OCI-LY7 (cell line): ENCODE measurements around the gene OPRM1. TPM values are rescaled to one million over a fixed set of nuclear protein-coding genes. Genes with fewer than 3 reads are reported as not detected.

Experiments used
- BruUV-seq: library from RNA; stranded (reverse); fragments of 400-500 nt; replicated peaks from 2 replicates; lab custom pipeline; 2021; lab: Mats Ljungman, UMichigan
- CTCF ChIA-PET: fragments of 300-600 bp; sonication (Branson Sonifier 250); formaldehyde crosslinking; loops from one replicate; lab custom pipeline; 2022; ENCODE audit warnings: antibody characterized with exemption; ENCODE audit not compliant: unreplicated experiment; lab: Charles Lee
- POLR2A ChIA-PET: fragments of 300-600 bp; sonication (Branson Sonifier 250); formaldehyde crosslinking; loops from one replicate; lab custom pipeline; 2022; ENCODE audit warnings: antibody characterized with exemption; lab: Charles Lee
- DNase-seq: peaks from one replicate; pipeline ENCODE4 v3.0.0-alpha.2; 2015; ENCODE audit warnings: low spot score
- H2AFZ ChIP-seq: fragments of 200-600 bp; sonication (generic), shearing (Covaris generic); 2 replicates; pipeline ENCODE4 v1.6.1; 2014; ENCODE audit warnings: mild to moderate bottlenecking, antibody characterized with exemption, low read length, moderate library complexity
- H3K27ac ChIP-seq: fragments of 200-600 bp; sonication (generic); 2 replicates; pipeline ENCODE4 v1.5.1; 2014; ENCODE audit warnings: mixed run types, low read depth, mild to moderate bottlenecking, moderate library complexity, low read length, inconsistent platforms; ENCODE audit not compliant: poor library complexity, severe bottlenecking
- H3K36me3 ChIP-seq: fragments of 200-600 bp; sonication (generic); 2 replicates; pipeline ENCODE4 v1.6.1; 2014; ENCODE audit warnings: mild to moderate bottlenecking, antibody characterized with exemption, low read length, moderate library complexity, mixed read lengths; ENCODE audit not compliant: insufficient read depth
- H3K4me1 ChIP-seq: fragments of 200-600 bp; sonication (generic); 2 replicates; pipeline ENCODE4 v1.5.1; 2014; ENCODE audit warnings: mild to moderate bottlenecking, low read length; ENCODE audit not compliant: insufficient read depth, poor library complexity, severe bottlenecking
- H3K4me2 ChIP-seq: fragments of 200-600 bp; sonication (generic); 2 replicates; pipeline ENCODE4 v1.6.1; 2014; ENCODE audit warnings: mild to moderate bottlenecking, low read length
- H3K4me3 ChIP-seq: fragments of 200-600 bp; sonication (generic); 2 replicates; pipeline ENCODE4 v1.5.1; 2014; ENCODE audit warnings: mild to moderate bottlenecking, low read depth, low read length; ENCODE audit not compliant: poor library complexity, severe bottlenecking
- H3K79me2 ChIP-seq: fragments of 200-600 bp; sonication (generic); 2 replicates; pipeline ENCODE4 v1.6.1; 2016; ENCODE audit warnings: low read depth, mild to moderate bottlenecking, low read length, moderate library complexity, mixed read lengths; ENCODE audit not compliant: insufficient read depth
- H3K9me2 ChIP-seq: fragments of 200-600 bp; sonication (generic); 2 replicates; pipeline ENCODE4 v1.6.1; 2016; ENCODE audit warnings: mild to moderate bottlenecking, low read length, mixed read lengths; ENCODE audit not compliant: insufficient read depth
- H3K9me3 ChIP-seq: fragments of 200-600 bp; sonication (generic); 2 replicates; pipeline ENCODE4 v1.6.1; 2014; ENCODE audit warnings: mild to moderate bottlenecking, mixed run types, low read length, mixed read lengths
- H4K20me1 ChIP-seq: fragments of 200-600 bp; sonication (generic); 2 replicates; pipeline ENCODE4 v1.6.1; 2014; ENCODE audit warnings: mild to moderate bottlenecking, antibody characterized with exemption, low read length, moderate library complexity, mixed read lengths; ENCODE audit not compliant: insufficient read depth
- EZH2phosphoT487 ChIP-seq: fragments of 200-600 bp; sonication (generic); IDR thresholded peaks from 2 replicates; pipeline ENCODE4 v1.6.1; 2018; ENCODE audit warnings: low read depth, borderline replicate concordance, mild to moderate bottlenecking, mixed run types, antibody characterized with exemption, low read length, moderate library complexity, mixed read lengths
- intact Hi-C: fragments of 100-400 bp; cut with micrococcal nuclease; formaldehyde crosslinking; loops from one replicate; pipeline ENCODE4 v1.10.0; 2022; ENCODE audit not compliant: unreplicated experiment
- total RNA-seq, 2 experiments: library from RNA; depleted of rRNA in 1 of 2; stranded (reverse); fragments of >200 nt in 1 of 2; shearing (Covaris generic) in 1 of 2; gene quantifications; 2 replicates each; pipeline ENCODE4 v1.2.3, GENCODE V29; 2014 to 2022
- TF ChIP-seq, protein P1 (sequence below): fragments of 200-600 bp; sonication (generic); conservative IDR thresholded peaks from 2 replicates; pipeline ENCODE4 v1.5.1; 2014; ENCODE audit warnings: mild to moderate bottlenecking, antibody characterized with exemption, low read length, moderate library complexity, mixed read lengths

Gene OPRM1
- total RNA-seq, 2 experiments from 2014 or later: not detected

DNA sequence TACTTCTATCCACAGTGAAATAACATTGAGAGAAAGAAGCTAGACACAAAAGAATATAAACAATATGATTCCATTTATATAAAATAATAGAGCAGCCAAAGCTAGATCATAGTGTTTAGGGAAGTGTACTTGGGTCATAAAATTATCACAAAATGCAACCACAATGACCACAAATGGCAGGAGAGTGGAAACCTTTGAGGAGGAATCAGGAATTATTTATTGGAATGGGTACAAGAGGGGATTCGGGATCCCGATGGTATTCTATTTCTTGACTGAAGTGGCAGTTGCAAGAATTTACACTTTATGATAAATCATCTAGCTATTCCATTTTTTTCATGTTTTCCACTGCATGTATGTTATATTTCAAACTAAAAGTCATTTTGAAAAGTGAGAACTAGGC, 241.5 kb downstream of the OPRM1 start:
- no peak for DNase-seq
- intact Hi-C loops: no loop called here

DNA sequence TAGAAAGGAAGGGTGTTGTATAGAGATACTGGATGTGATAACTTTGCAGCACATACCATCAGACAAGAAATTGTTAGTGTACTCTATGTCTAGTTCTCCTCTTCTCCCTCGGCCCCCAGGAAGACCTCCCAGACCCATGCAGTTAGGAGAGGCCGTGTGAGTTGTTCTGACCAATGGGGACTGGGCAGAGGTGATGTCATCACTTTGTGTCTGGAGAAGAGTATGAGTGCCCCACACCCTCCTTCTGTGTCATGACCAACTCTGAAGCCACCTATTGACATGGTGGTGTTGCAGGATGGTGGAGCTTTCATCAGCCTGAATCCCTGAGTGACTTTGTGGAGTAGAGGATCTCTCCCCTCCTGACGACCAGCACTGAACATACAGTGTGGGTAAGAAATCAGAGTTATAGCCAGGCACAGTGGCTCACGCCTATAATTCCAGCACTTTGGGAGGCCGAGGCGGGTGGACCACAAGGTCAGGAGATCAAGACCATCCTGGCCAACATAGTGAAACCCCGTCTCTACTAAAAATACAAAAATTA, 245.3 kb downstream of the OPRM1 start:
- Histone ChIP-seq H3K4me1 (no peaks in the 10 kb centered on the region), H3K36me3 (no peaks in the 10 kb centered on the region), H3K9me2 (no peaks in the 10 kb centered on the region), H3K9me3 (no peaks in the 10 kb centered on the region), H3K79me2 (no peaks in the 10 kb centered on the region), H4K20me1 (no peaks in the 10 kb centered on the region), H2AFZ (no peak overlapping the region), H3K4me3 (no peak overlapping the region), H3K27ac (no peak overlapping the region), H3K4me2 (no peak overlapping the region)
- ChIA-PET CTCF (no interaction called here), POLR2A (interaction anchor here (0.7 to 1.5 kb wide), 2 partner anchors 8 to 18 kb away, joined by 3 to 4 read pairs; no protein-coding TSS in a partner anchor)
- no TSS peak for BruUV-seq
- TF ChIP-seq EZH2phosphoT487: no peak
- TF ChIP-seq, protein P1, sequence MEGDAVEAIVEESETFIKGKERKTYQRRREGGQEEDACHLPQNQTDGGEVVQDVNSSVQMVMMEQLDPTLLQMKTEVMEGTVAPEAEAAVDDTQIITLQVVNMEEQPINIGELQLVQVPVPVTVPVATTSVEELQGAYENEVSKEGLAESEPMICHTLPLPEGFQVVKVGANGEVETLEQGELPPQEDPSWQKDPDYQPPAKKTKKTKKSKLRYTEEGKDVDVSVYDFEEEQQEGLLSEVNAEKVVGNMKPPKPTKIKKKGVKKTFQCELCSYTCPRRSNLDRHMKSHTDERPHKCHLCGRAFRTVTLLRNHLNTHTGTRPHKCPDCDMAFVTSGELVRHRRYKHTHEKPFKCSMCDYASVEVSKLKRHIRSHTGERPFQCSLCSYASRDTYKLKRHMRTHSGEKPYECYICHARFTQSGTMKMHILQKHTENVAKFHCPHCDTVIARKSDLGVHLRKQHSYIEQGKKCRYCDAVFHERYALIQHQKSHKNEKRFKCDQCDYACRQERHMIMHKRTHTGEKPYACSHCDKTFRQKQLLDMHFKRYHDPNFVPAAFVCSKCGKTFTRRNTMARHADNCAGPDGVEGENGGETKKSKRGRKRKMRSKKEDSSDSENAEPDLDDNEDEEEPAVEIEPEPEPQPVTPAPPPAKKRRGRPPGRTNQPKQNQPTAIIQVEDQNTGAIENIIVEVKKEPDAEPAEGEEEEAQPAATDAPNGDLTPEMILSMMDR: no peak
- no peak for DNase-seq
- intact Hi-C loops: no loop called here

More for the DNA sequence above, 241.5 kb downstream of the OPRM1 start:
- Histone ChIP-seq H4K20me1 (no peaks in the 10 kb centered on the region), H3K4me3 (no peak overlapping the region), H3K79me2 (no peaks in the 10 kb centered on the region), H3K27ac (no peak overlapping the region), H3K9me2 (no peaks in the 10 kb centered on the region), H3K4me2 (no peak overlapping the region), H3K9me3 (no peaks in the 10 kb centered on the region), H2AFZ (no peak overlapping the region), H3K36me3 (no peaks in the 10 kb centered on the region), H3K4me1 (no peaks in the 10 kb centered on the region)
- no TSS peak for BruUV-seq
- ChIA-PET CTCF (no interaction called here), POLR2A (no interaction called here)
- no peak for TF ChIP-seq EZH2phosphoT487
- TF ChIP-seq, protein P1: no peak

DNA sequence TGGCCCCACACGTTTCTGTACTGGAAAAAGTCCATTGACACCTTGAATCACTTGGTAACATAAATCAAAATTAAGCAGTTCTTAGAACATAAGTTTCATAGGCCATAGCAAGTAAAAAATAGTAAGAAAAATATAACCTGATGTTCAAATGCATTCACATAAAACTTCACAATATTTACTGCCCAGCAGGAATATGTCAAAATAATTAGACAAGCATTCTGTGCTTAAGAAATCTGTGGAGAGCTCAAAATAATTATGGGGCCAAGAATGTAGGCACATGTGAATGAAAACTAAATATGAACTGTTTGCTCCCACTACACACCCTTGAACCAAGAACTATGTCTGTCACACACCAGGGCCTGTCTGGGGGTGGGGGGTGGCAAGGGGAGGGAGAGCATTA, 246.8 kb downstream of the OPRM1 start:
- Histone ChIP-seq H2AFZ (no peak overlapping the region), H4K20me1 (no peaks in the 10 kb centered on the region), H3K9me2 (no peaks in the 10 kb centered on the region), H3K4me1 (no peaks in the 10 kb centered on the region), H3K79me2 (no peaks in the 10 kb centered on the region), H3K36me3 (no peaks in the 10 kb centered on the region), H3K9me3 (no peaks in the 10 kb centered on the region), H3K4me3 (no peak overlapping the region), H3K4me2 (no peak overlapping the region), H3K27ac (no peak overlapping the region)
- TF ChIP-seq EZH2phosphoT487: no peak
- TF ChIP-seq, protein P1: no peak
- DNase-seq: no peak
- ChIA-PET CTCF (no interaction called here), POLR2A (interaction anchor here (1.1 kb wide), 1 partner anchor 20 kb away, joined by 3 read pairs; no protein-coding TSS in a partner anchor)
- intact Hi-C loops: no loop called here
- no TSS peak for BruUV-seq
